ENCODE data around the gene ANGPT4.

GRCh38 chr20:824490-824889, 91.6 kb downstream of the ANGPT4 start:
- TF ChIP-seq CTCF (IDR thresholded peaks at IDR 0.05), result no peak
- TF ChIP-seq POLR2A (IDR thresholded peaks at IDR 0.05), result no peak

Measured in body of pancreas (tissue), 4 donors.